GM12878 (cell line): ENCODE results near the gene PYGO1. TPM values are rescaled to one million over a fixed set of nuclear protein-coding genes. Genes with fewer than 3 reads are reported as not detected.

Experiments
- ATAC-seq: fragments of 200-7000 bp; cut with Tn5 transposase; 3 replicates; pipeline ENCODE4 v1.9.1; 2020; ENCODE audit warnings: mild to moderate bottlenecking, moderate library complexity
- BruUV-seq: library from RNA; stranded (reverse); fragments of 400-500 nt; replicated peaks from 2 replicates; lab custom pipeline; 2021; lab: Mats Ljungman, UMichigan
- CTCF ChIA-PET: fragments of 300-600 bp; sonication (Branson Sonifier 250); formaldehyde crosslinking; extraction: SDS; loops from one replicate; lab custom pipeline; 2021; ENCODE audit warnings: inconsistent platforms; lab: Yijun Ruan, JAX
- POLR2A ChIA-PET: fragments of 350-600 bp; formaldehyde crosslinking; extraction: SDS; loops from one replicate; lab custom pipeline; 2021; ENCODE audit warnings: inconsistent platforms; lab: Charles Lee
- RAD21 ChIA-PET: fragments of 300-600 bp; sonication (Branson Sonifier 250); formaldehyde crosslinking; loops from one replicate; lab custom pipeline; 2023; ENCODE audit warnings: antibody characterized with exemption; ENCODE audit not compliant: unreplicated experiment; lab: Charles Lee
- SMC1A ChIA-PET: fragments of 300-600 bp; sonication (Branson Sonifier 250); formaldehyde crosslinking; loops from one replicate; lab custom pipeline; 2023; ENCODE audit not compliant: unreplicated experiment, uncharacterized antibody; lab: Charles Lee
- DNase-seq: peaks from one replicate; pipeline ENCODE4 v3.0.0-alpha.2; 2011; ENCODE audit warnings: low read depth, low spot score
- FAIRE-seq: peaks from 3 replicates; lab custom pipeline; 2011; peaks lifted over from hg19 to GRCh38; lab: Jason Lieb, UNC
- H2AFZ ChIP-seq: 2 replicates; pipeline ENCODE4 v1.6.0; 2011; ENCODE audit warnings: low read depth, low read length, control low read depth; ENCODE audit not compliant: control insufficient read depth
- H3K27ac ChIP-seq: 2 replicates; pipeline ENCODE4 v1.5.1; 2011; ENCODE audit warnings: control low read depth; ENCODE audit not compliant: control insufficient read depth, insufficient read depth
- H3K27me3 ChIP-seq, 2 experiments: replicated peaks in 1 of 2; 2 replicates each; pipeline versions ENCODE4 v1.6.0 to v1.6.1; 2011; ENCODE audit warnings: low read length in 1 of 2; ENCODE audit not compliant: control insufficient read depth in 2 of 2, insufficient read depth in 2 of 2
- H3K36me3 ChIP-seq, 2 experiments: 2 replicates each; pipeline ENCODE4 v1.5.1; 2011; ENCODE audit warnings: low read length in 1 of 2; ENCODE audit not compliant: control insufficient read depth in 2 of 2, insufficient read depth in 2 of 2
- H3K4me1 ChIP-seq: 2 replicates; pipeline ENCODE4 v1.6.1; 2011; ENCODE audit warnings: mild to moderate bottlenecking, low read length, moderate library complexity, mixed read lengths; ENCODE audit not compliant: control insufficient read depth, insufficient read depth
- H3K4me2 ChIP-seq: 2 replicates; pipeline ENCODE4 v1.6.0; 2011; ENCODE audit warnings: control low read depth; ENCODE audit not compliant: control insufficient read depth, insufficient read depth
- H3K4me3 ChIP-seq: fragments of 200-600 bp; sonication (generic); 2 replicates; pipeline ENCODE4 v1.5.1; 2016
- H3K79me2 ChIP-seq: 2 replicates; pipeline ENCODE4 v1.6.0; 2011; ENCODE audit warnings: low read length; ENCODE audit not compliant: control insufficient read depth, insufficient read depth
- H3K9ac ChIP-seq: 2 replicates; pipeline ENCODE4 v1.8.0; 2011; ENCODE audit warnings: low read length, control low read depth, mixed read lengths; ENCODE audit not compliant: control insufficient read depth, insufficient read depth
- H3K9me3 ChIP-seq: replicated peaks from 3 replicates; pipeline ENCODE4 v1.5.1; 2011; ENCODE audit warnings: mild to moderate bottlenecking, low read length; ENCODE audit not compliant: control insufficient read depth, insufficient read depth
- H4K20me1 ChIP-seq: 2 replicates; pipeline ENCODE4 v1.6.0; 2011; ENCODE audit not compliant: control insufficient read depth, insufficient read depth
- CBFB ChIP-seq: IDR thresholded peaks from 2 replicates; pipeline ENCODE4 v1.6.1; 2016; ENCODE audit warnings: antibody characterized with exemption, low read depth
- FOS ChIP-seq: IDR thresholded peaks from 3 replicates; pipeline ENCODE4 v1.6.1; 2011; ENCODE audit warnings: borderline replicate concordance; ENCODE audit not compliant: insufficient read length; ENCODE audit errors: extremely low read depth
- STAT3 ChIP-seq: IDR thresholded peaks from 2 replicates; pipeline ENCODE4 v1.6.1; 2011; ENCODE audit warnings: low read depth, low read length, improper control_type of control experiment
- TARDBP ChIP-seq: IDR thresholded peaks from 2 replicates; pipeline ENCODE4 v1.6.1; 2016; ENCODE audit warnings: borderline replicate concordance
- ZSCAN29 ChIP-seq: fragments of 450-650 bp; IDR thresholded peaks from 2 replicates; pipeline ENCODE4 v1.6.1; 2017; ENCODE audit warnings: mild to moderate bottlenecking, moderate library complexity
- ZZZ3 ChIP-seq: IDR thresholded peaks from 2 replicates; pipeline ENCODE4 v1.6.1; 2011; ENCODE audit warnings: low read depth; ENCODE audit not compliant: control insufficient read depth, insufficient read length
- WGBS: methylation state at CpG from one replicate; pipeline ENCODE4 v1.1.6; 2016; ENCODE audit warnings: low lambda C conversion rate; ENCODE audit not compliant: insufficient replicate concordance, insufficient coverage; ENCODE audit errors: missing lambda C conversion rate; 5-methylcytosine and 5-hydroxymethylcytosine counted together
- in situ Hi-C: fragments of 300-500 bp; cut with MboI; formaldehyde crosslinking; loops from 9 replicates; pipeline ENCODE4 v1.14.3; 2018; ENCODE audit warnings: mixed read lengths
- intact Hi-C: fragments of 100-400 bp; cut with micrococcal nuclease; formaldehyde crosslinking; loops from one replicate; pipeline ENCODE4 v1.14.2; 2022; ENCODE audit not compliant: unreplicated experiment
- polyA plus RNA-seq, 11 experiments: library from polyadenylated mRNA; depleted of rRNA in 4 of 11; unstranded in 6 of 11; stranded (reverse) in 5 of 11; fragments of >200 nt; fragmentation: Nextera tagmentation in 4 of 11; fragmentation: Illumina TruSeq in 1 of 11; extraction: Ambion mirVana in 4 of 11; extraction: Trizol in 1 of 11; gene quantifications; 1 replicate in 1 of 11; 2 replicates in 10 of 11; pipeline versions ENCODE4 v1.2.1 to v1.2.3, GENCODE V29; 2011 to 2016; ENCODE audit warnings: inconsistent platforms in 2 of 11, missing spikeins in 2 of 11, low read depth in 1 of 11
- total RNA-seq, 4 experiments: library from RNA; depleted of rRNA in 3 of 4; stranded (reverse); fragments of >200 nt in 3 of 4; fragmentation: Illumina TruSeq in 1 of 4; extraction: Trizol in 1 of 4; gene quantifications; 2 replicates each; pipeline versions ENCODE4 v1.2.1 to v1.2.3, GENCODE V29; 2013 to 2021
- TF ChIP-seq, protein P1 (sequence below): IDR thresholded peaks from 2 replicates; pipeline ENCODE4 v1.6.1; 2011; ENCODE audit warnings: mild to moderate bottlenecking, low read depth, low read length, moderate library complexity; ENCODE audit not compliant: insufficient replicate concordance
- TF ChIP-seq, protein P2 (sequence below): fragments of 450-650 bp; IDR thresholded peaks from 2 replicates; pipeline ENCODE4 v1.6.1; 2017; ENCODE audit warnings: antibody characterized with exemption, mild to moderate bottlenecking, moderate library complexity
- TF ChIP-seq, protein P3 (sequence below): fragments of 150-350 bp; IDR thresholded peaks from 2 replicates; pipeline ENCODE4 v1.6.1; 2014; ENCODE audit warnings: mild to moderate bottlenecking, low read depth, low read length

PYGO1 gene
- total and polyA plus RNA-seq, 10 of the 15 experiments (the other 5 are each of a cell fraction or from before 2014, with no cell fraction given), result 0.01 TPM; not detected in 9

DNA sequence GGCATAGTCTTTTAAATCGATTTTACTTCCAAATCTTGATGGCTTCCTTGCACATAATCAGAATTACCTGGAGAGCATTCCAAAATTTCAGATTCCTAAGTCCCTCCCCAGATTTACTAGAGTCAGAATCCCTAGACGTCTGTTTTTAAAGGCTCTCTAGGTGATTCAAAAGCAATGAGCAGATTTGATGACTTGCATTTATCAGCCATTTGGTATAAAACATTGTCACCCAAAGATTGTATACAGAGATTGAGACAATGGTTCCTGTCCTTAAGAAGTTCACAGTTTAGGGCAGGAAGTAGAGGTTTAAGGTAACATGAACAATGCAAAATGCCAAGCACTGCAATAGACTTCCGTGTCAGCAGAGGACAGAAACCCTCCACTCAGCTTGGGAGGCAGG is 2.6 kb upstream of the PYGO1 start:
- SMC1A ChIA-PET, result no interaction called here
- WGBS, result 21% methylated on average over 3 of the region's 3 CpGs
- no peak overlapping the region for H3K4me3 ChIP-seq

More for the DNA sequence above, 2.6 kb upstream of the PYGO1 start:
- no peak overlapping the region for H2AFZ ChIP-seq
- no peaks in the 10 kb centered on the region for H3K36me3 ChIP-seq
- ATAC-seq, result no peak
- BruUV-seq, result no TSS peak
- no peak for DNase-seq
- no peak overlapping the region for H3K27ac ChIP-seq
- ChIA-PET RAD21 (no interaction called here), POLR2A (no interaction called here), CTCF (no interaction called here)
- H3K4me1 ChIP-seq, result no peaks in the 10 kb centered on the region
- no peak overlapping the region for H3K9ac ChIP-seq
- H3K9me3 ChIP-seq, result no peaks in the 10 kb centered on the region; the same call in 2 of the 3 replicates
- H3K79me2 ChIP-seq, result no peaks in the 10 kb centered on the region
- intact Hi-C loops (no loop called here), in situ Hi-C loops (no loop called here)
- TF ChIP-seq FOS (no peak), STAT3 (no peak), TARDBP (no peak), CBFB (no peak), ZSCAN29 (no peak), ZZZ3 (no peak)
- TF ChIP-seq, protein P1, sequence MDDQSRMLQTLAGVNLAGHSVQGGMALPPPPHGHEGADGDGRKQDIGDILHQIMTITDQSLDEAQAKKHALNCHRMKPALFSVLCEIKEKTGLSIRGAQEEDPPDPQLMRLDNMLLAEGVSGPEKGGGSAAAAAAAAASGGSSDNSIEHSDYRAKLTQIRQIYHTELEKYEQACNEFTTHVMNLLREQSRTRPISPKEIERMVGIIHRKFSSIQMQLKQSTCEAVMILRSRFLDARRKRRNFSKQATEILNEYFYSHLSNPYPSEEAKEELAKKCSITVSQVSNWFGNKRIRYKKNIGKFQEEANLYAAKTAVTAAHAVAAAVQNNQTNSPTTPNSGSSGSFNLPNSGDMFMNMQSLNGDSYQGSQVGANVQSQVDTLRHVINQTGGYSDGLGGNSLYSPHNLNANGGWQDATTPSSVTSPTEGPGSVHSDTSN, result no peak
- TF ChIP-seq, protein P2, sequence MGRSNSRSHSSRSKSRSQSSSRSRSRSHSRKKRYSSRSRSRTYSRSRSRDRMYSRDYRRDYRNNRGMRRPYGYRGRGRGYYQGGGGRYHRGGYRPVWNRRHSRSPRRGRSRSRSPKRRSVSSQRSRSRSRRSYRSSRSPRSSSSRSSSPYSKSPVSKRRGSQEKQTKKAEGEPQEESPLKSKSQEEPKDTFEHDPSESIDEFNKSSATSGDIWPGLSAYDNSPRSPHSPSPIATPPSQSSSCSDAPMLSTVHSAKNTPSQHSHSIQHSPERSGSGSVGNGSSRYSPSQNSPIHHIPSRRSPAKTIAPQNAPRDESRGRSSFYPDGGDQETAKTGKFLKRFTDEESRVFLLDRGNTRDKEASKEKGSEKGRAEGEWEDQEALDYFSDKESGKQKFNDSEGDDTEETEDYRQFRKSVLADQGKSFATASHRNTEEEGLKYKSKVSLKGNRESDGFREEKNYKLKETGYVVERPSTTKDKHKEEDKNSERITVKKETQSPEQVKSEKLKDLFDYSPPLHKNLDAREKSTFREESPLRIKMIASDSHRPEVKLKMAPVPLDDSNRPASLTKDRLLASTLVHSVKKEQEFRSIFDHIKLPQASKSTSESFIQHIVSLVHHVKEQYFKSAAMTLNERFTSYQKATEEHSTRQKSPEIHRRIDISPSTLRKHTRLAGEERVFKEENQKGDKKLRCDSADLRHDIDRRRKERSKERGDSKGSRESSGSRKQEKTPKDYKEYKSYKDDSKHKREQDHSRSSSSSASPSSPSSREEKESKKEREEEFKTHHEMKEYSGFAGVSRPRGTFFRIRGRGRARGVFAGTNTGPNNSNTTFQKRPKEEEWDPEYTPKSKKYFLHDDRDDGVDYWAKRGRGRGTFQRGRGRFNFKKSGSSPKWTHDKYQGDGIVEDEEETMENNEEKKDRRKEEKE, result no peak
- TF ChIP-seq, protein P3, sequence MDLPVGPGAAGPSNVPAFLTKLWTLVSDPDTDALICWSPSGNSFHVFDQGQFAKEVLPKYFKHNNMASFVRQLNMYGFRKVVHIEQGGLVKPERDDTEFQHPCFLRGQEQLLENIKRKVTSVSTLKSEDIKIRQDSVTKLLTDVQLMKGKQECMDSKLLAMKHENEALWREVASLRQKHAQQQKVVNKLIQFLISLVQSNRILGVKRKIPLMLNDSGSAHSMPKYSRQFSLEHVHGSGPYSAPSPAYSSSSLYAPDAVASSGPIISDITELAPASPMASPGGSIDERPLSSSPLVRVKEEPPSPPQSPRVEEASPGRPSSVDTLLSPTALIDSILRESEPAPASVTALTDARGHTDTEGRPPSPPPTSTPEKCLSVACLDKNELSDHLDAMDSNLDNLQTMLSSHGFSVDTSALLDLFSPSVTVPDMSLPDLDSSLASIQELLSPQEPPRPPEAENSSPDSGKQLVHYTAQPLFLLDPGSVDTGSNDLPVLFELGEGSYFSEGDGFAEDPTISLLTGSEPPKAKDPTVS, result no peak
- H4K20me1 ChIP-seq, result no peaks in the 10 kb centered on the region
- peaks cover 1 to 25% of the 10 kb centered on the region in 2 experiments for H3K27me3 ChIP-seq
- no peak overlapping the region for H3K4me2 ChIP-seq
- no peak for FAIRE-seq
